ENCODE data around the gene CCR7. TPM values are rescaled to one million over a fixed set of nuclear protein-coding genes. Genes with fewer than 3 reads are reported as not detected.
A peak's percentile ranks its signal among the peaks of the same experiment; 100 is the strongest.
"Not testable (repeated sequence)": the region's sequence is repeated elsewhere in the genome, so short reads cannot be mapped to it uniquely, and the experiment has no call there.

The CCR7 gene
- total RNA-seq, 1 donor from 2014 or later = 166 TPM

DNA sequence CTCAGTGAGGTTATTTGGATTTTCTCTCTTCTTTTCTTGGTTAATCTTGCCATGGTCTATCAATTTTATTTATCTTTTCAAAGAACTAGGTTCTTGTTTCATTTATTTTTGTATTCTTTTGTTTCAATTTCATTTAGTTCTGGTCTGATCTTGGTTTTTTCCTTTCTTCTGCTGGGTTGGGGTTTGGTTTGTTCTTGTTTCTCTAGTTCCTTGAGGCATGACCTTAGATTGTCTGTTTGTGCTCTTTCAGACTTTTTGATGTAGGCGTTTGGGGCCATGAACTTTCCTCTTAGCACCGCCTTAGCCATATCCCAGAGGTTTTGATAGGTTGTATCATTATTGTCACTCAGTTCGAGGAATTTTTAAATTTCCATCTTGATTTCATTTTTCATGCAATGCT, 21.0 kb upstream of the CCR7 start:
- Mint-ChIP-seq H3K27ac (peak overlapping the region; percentile 56), H3K9me3 (peaks cover 50% of the 10 kb centered on the region), H3K36me3 (ENCODE audit: low read depth) (peaks cover 31% of the 10 kb centered on the region), H3K4me3 (peak overlapping the region; percentile 0), H3K4me1 (ENCODE audit: low read depth) (peaks cover 87% of the 10 kb centered on the region)
- not testable (repeated sequence) for DNase-seq (ENCODE audit: low spot score); H3K27me3 Mint-ChIP-seq (ENCODE audit: insufficient read depth)
- intact Hi-C loops (cut with micrococcal nuclease) = loop anchor here (1.0 kb wide), 1 partner anchor 12 kb away; no protein-coding TSS in a partner anchor

DNA sequence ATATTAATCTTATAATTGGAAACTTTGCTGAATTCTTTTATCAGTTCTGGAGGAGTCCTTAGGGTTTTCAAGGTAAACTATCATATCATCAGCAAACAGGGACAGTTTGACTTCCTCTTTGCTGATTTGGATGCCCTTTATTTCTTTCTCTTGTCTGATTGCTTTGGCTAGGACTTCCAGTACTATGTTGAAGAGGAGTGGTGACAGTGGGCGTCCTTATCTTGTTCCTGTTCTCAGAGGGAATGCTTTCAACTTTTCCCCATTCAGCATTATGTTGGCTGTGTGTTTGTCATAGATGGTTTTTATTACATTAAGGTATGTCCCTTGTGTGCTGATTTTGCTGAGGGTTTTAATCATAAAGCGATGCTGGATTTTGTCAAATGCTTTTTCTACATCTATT, 19.7 kb upstream of the CCR7 start:
- H3K27me3 Mint-ChIP-seq (ENCODE audit: insufficient read depth); H3K4me3 Mint-ChIP-seq; intact Hi-C loops (cut with micrococcal nuclease); H3K27ac Mint-ChIP-seq; DNase-seq (ENCODE audit: low spot score): not testable (repeated sequence)
- H3K9me3 Mint-ChIP-seq = peaks cover 48% of the 10 kb centered on the region
- H3K4me1 Mint-ChIP-seq (ENCODE audit: low read depth) = peaks cover 80% of the 10 kb centered on the region
- H3K36me3 Mint-ChIP-seq (ENCODE audit: low read depth) = peaks cover 30% of the 10 kb centered on the region

DNA sequence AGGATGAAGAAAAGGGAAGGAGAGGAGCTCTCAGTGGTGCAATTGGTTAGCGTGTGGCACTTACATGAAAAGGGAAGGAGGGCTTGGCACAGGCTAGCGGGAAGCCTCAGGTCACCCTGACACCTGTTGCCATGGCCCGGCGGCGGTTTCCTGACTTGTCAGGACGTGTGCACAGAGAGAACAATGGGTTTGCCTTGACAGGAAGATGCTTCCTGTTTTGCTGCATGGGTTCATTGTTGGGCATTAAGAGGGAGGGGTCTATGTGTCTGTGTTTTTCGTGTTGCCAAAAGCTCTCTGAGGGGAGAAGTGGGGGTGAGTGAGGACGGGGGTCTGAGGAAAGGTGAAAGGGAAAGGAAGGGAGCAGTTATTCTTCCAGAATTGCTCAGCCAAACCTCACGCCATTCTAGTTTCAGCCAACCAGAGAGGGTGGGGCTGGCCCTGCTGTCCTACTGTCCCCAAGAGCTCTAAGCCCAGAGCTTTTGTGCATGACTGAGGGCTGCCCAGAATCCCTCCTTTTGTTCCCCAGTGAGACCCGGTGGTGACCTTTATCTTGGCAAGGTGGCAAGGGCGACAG, 17.1 kb upstream of the CCR7 start:
- peaks cover 81% of the 10 kb centered on the region for H3K4me1 Mint-ChIP-seq (ENCODE audit: low read depth)
- H3K4me3 Mint-ChIP-seq = peak overlapping the region; percentile 8
- H3K9me3 Mint-ChIP-seq = peaks cover 35% of the 10 kb centered on the region
- H3K27ac Mint-ChIP-seq = peak overlapping the region; percentile 79
- H3K36me3 Mint-ChIP-seq (ENCODE audit: low read depth) = peaks cover 24% of the 10 kb centered on the region
- DNase-seq (ENCODE audit: low spot score) = peak; percentile 58
- H3K27me3 Mint-ChIP-seq (ENCODE audit: insufficient read depth) = no peaks in the 10 kb centered on the region
- intact Hi-C loops (cut with micrococcal nuclease) = no loop called here

- peaks cover 75% of the 10 kb centered on the region for H3K4me1 Mint-ChIP-seq (ENCODE audit: low read depth)
- H3K27me3 Mint-ChIP-seq (ENCODE audit: insufficient read depth) = no peaks in the 10 kb centered on the region
- intact Hi-C loops (cut with micrococcal nuclease) = no loop called here
- H3K4me3 Mint-ChIP-seq = no peak overlapping the region
- peaks cover 30% of the 10 kb centered on the region for H3K9me3 Mint-ChIP-seq
- peaks cover 23% of the 10 kb centered on the region for H3K36me3 Mint-ChIP-seq (ENCODE audit: low read depth)
- no peak overlapping the region for H3K27ac Mint-ChIP-seq
- DNase-seq (ENCODE audit: low spot score) = no peak
These were observed 14.9 kb upstream of the CCR7 start for GRCh38 chr17:40580140-40580539.

DNA sequence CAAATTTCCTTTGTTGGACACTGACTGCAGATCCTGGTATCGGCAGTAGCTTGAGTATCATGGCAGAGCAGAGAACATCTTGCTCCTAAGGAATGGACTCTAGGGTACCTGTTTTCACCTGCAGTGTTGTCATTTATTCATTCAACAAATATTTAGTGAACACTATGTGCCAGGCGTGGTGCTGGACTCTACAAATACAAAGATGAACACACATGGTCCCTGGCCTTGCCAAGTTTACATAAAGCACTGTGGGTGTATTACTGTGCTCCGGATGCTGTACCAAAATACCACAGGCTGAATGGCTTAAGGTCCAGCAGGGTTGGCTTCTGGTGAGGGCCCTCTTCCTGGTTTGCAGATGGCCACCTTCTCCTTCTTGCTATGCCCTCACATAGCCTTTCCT, 14.2 kb upstream of the CCR7 start:
- peaks cover 21% of the 10 kb centered on the region for H3K36me3 Mint-ChIP-seq (ENCODE audit: low read depth)
- H3K9me3 Mint-ChIP-seq = peaks cover 30% of the 10 kb centered on the region
- peaks cover 69% of the 10 kb centered on the region for H3K4me1 Mint-ChIP-seq (ENCODE audit: low read depth)
- H3K4me3 Mint-ChIP-seq = no peak overlapping the region
- intact Hi-C loops (cut with micrococcal nuclease) = no loop called here
- no peak for DNase-seq (ENCODE audit: low spot score)
- no peak overlapping the region for H3K27ac Mint-ChIP-seq
- no peaks in the 10 kb centered on the region for H3K27me3 Mint-ChIP-seq (ENCODE audit: insufficient read depth)

DNA sequence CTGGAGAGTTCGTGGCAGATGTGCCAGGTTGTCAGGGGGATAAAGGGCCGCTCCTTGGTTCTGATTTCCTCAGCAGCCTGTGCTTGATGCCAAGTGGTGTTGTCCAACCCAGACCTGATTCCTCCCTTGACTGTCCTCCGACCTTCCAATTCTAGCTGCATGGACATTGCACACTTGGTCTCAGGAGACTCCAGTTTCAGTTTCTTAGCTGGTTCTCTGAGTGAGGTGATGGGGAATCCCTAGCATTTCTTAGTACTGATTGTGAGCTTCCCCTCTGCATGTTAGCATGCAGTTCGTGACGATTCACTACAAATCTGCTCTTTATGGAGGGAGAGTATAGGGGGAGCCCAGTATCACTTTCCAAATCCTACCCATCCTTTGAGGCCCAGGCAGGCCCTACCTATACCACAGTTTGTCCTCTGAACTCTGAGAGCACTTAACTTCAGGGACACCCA, 12.4 kb upstream of the CCR7 start:
- peak; percentile 47 for DNase-seq (ENCODE audit: low spot score)
- peak overlapping the region; percentile 24 for H3K4me3 Mint-ChIP-seq
- peak overlapping the region; percentile 76 for H3K27ac Mint-ChIP-seq
- peaks cover 57% of the 10 kb centered on the region for H3K4me1 Mint-ChIP-seq (ENCODE audit: low read depth)
- H3K36me3 Mint-ChIP-seq (ENCODE audit: low read depth) = peaks cover 16% of the 10 kb centered on the region
- intact Hi-C loops (cut with micrococcal nuclease) = loop anchor here (1.0 to 2.0 kb wide), 3 partner anchors 14 to 37 kb away; no protein-coding TSS in a partner anchor
- H3K27me3 Mint-ChIP-seq (ENCODE audit: insufficient read depth) = no peaks in the 10 kb centered on the region
- H3K9me3 Mint-ChIP-seq = peaks cover 31% of the 10 kb centered on the region

DNA sequence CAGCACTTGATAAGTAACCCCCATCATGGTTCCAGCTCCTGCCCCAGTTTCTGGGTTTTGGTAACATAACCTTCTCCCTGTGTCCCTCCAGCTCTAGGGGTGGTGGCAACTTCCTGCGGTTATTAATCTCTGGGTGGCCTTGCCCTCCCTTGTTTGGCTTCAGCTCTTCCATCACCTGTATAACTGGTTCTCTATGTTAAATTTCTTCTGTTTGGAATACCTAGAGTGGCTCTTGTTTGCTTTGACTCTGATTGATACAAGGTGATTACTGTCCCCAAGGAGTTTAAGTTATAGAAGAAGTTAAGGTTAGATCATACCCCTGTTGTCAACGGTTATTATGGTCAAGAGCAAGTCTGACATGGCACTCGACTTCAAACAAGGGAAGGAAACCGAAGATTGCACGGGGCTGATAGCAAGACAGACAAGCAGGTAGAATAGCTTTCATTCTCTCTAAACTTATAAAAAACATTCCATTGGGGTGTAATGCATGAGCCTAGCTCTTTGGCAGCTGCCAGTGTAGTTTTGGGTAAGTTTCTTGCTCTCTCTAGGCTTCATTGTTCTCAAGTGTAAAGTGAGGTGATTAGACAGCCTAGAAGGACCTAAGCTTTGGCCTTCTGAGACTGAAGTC, 11.0 kb upstream of the CCR7 start:
- H3K4me3 Mint-ChIP-seq = no peak overlapping the region
- peaks cover 25% of the 10 kb centered on the region for H3K36me3 Mint-ChIP-seq (ENCODE audit: low read depth)
- H3K27me3 Mint-ChIP-seq (ENCODE audit: insufficient read depth) = peaks cover under 1% of the 10 kb centered on the region
- H3K4me1 Mint-ChIP-seq (ENCODE audit: low read depth) = peaks cover 48% of the 10 kb centered on the region
- intact Hi-C loops (cut with micrococcal nuclease) = loop anchor here (2.0 kb wide), 1 partner anchor 39 kb away; no protein-coding TSS in a partner anchor
- DNase-seq (ENCODE audit: low spot score) = no peak
- peak overlapping the region; percentile 69 for H3K27ac Mint-ChIP-seq
- peaks cover 46% of the 10 kb centered on the region for H3K9me3 Mint-ChIP-seq

DNA sequence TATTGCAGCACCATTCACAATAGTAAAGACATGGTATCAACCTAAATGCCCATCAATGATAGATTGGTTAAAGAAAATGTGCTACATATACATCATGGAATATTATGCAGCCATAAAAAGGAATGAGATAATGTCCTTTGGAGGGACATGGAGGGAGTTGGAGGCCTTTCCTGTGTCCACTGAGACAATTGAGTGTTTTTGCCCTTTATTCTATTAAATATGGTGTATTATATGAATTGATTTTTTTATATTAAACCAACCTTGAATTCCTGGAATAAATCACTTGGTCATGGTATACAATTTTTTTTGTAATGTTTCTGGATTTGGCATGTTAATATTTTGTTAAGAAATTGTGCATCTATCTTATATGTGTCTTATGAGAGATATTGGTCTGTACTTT, 9.0 kb upstream of the CCR7 start:
- H3K36me3 Mint-ChIP-seq (ENCODE audit: low read depth) = peaks cover 29% of the 10 kb centered on the region
- peaks cover 40% of the 10 kb centered on the region for H3K4me1 Mint-ChIP-seq (ENCODE audit: low read depth)
- peaks cover 57% of the 10 kb centered on the region for H3K9me3 Mint-ChIP-seq
- H3K27me3 Mint-ChIP-seq (ENCODE audit: insufficient read depth) = peaks cover 3% of the 10 kb centered on the region
- no peak for DNase-seq (ENCODE audit: low spot score)
- H3K4me3 Mint-ChIP-seq = no peak overlapping the region
- no peak overlapping the region for H3K27ac Mint-ChIP-seq
- intact Hi-C loops (cut with micrococcal nuclease) = no loop called here

- intact Hi-C loops (cut with micrococcal nuclease); DNase-seq (ENCODE audit: low spot score); H3K4me3 Mint-ChIP-seq; H3K27me3 Mint-ChIP-seq (ENCODE audit: insufficient read depth); H3K27ac Mint-ChIP-seq: not testable (repeated sequence)
- Mint-ChIP-seq H3K9me3 (peaks cover 60% of the 10 kb centered on the region), H3K4me1 (ENCODE audit: low read depth) (peaks cover 22% of the 10 kb centered on the region), H3K36me3 (ENCODE audit: low read depth) (peaks cover 29% of the 10 kb centered on the region)
These were observed 7.1 kb upstream of the CCR7 start for GRCh38 chr17:40572245-40572993.

GRCh38 chr17:40568074-40568836, 3.0 kb upstream of the CCR7 start:
- peaks cover 5% of the 10 kb centered on the region for H3K27me3 Mint-ChIP-seq (ENCODE audit: insufficient read depth)
- peaks cover 33% of the 10 kb centered on the region for H3K9me3 Mint-ChIP-seq
- H3K4me3 Mint-ChIP-seq = no peak overlapping the region
- intact Hi-C loops (cut with micrococcal nuclease) = loop anchor here (10.0 kb wide), 2 partner anchors 793 to 1863 kb away; partner anchors contain the start of gene MLLT6
- no peak for DNase-seq (ENCODE audit: low spot score)
- H3K27ac Mint-ChIP-seq = no peak overlapping the region
- H3K36me3 Mint-ChIP-seq (ENCODE audit: low read depth) = peaks cover 35% of the 10 kb centered on the region
- peaks cover 29% of the 10 kb centered on the region for H3K4me1 Mint-ChIP-seq (ENCODE audit: low read depth)

GRCh38 chr17:40567377-40567776, 2.1 kb upstream of the CCR7 start:
- H3K4me1 Mint-ChIP-seq (ENCODE audit: low read depth) = peaks cover 34% of the 10 kb centered on the region
- no peak overlapping the region for H3K4me3 Mint-ChIP-seq
- intact Hi-C loops (cut with micrococcal nuclease) = loop anchor here (10.0 kb wide), 2 partner anchors 793 to 1863 kb away; partner anchors contain the start of gene MLLT6
- no peak overlapping the region for H3K27ac Mint-ChIP-seq
- peaks cover 26% of the 10 kb centered on the region for H3K9me3 Mint-ChIP-seq
- no peak for DNase-seq (ENCODE audit: low spot score)
- peaks cover 5% of the 10 kb centered on the region for H3K27me3 Mint-ChIP-seq (ENCODE audit: insufficient read depth)
- H3K36me3 Mint-ChIP-seq (ENCODE audit: low read depth) = peaks cover 41% of the 10 kb centered on the region

DNA sequence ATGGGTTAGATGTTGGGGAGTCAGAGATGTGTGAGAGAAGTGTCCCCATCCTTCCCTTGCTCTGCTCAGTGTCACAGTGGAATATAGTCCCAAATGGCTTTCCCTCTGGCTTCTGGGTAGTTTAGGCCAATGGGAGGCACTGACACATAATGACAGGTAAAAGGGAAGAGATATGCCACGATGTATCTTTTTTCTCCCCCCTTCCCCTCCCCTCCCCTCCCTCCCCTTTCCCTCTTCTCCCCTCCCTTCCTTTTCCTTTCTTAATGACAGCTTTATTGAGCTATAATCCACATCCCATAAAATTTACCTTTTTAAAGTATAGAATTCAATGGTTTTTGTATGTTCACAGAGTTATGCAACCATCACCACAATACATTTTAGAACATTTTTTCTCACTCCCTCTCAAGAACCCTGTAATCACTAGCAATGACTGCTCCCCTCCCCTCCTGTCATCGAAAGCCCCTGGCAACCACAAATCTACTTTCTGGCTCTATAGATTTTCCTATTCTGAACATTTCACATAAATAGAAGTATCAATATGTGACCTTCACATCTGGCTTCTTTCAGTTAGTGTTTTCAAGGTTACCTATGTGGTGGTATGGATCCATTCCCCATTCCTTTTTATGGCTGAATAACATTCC, 617 bp upstream of the CCR7 start:
- H3K4me3 Mint-ChIP-seq = peak overlapping the region; percentile 90
- H3K9me3 Mint-ChIP-seq = peaks cover 11% of the 10 kb centered on the region
- DNase-seq (ENCODE audit: low spot score) = no peak
- H3K36me3 Mint-ChIP-seq (ENCODE audit: low read depth) = peaks cover 38% of the 10 kb centered on the region
- H3K27me3 Mint-ChIP-seq (ENCODE audit: insufficient read depth) = peaks cover 2% of the 10 kb centered on the region
- intact Hi-C loops (cut with micrococcal nuclease) = loop anchor here (10.0 kb wide), 2 partner anchors 791 to 1861 kb away; partner anchors contain the start of gene MLLT6
- peak overlapping the region; percentile 99 for H3K27ac Mint-ChIP-seq
- H3K4me1 Mint-ChIP-seq (ENCODE audit: low read depth) = peaks cover 46% of the 10 kb centered on the region

Measured in activated T-helper 1 cell treated with anti-CD3 and anti-CD28 coated beads, Interleukin-12 subunit alpha, Interleukin-12 subunit beta, Interleukin-2, Interleukin-4 antibody, amounts not matched to agents 30 ng/mL and 10 ng/mL and 1 ng/mL, durations not matched to agents 14 hours and 24 hours and 36 hours (primary cell).